ENCODE data around the gene ACTL10. TPM values are rescaled to one million over a fixed set of nuclear protein-coding genes. Genes with fewer than 3 reads are reported as not detected.

ACTL10 gene
- total and polyA plus RNA-seq, 2 of the 13 experiments (the other 11 are each of a cell fraction or from before 2014, with no cell fraction given): not detected

DNA sequence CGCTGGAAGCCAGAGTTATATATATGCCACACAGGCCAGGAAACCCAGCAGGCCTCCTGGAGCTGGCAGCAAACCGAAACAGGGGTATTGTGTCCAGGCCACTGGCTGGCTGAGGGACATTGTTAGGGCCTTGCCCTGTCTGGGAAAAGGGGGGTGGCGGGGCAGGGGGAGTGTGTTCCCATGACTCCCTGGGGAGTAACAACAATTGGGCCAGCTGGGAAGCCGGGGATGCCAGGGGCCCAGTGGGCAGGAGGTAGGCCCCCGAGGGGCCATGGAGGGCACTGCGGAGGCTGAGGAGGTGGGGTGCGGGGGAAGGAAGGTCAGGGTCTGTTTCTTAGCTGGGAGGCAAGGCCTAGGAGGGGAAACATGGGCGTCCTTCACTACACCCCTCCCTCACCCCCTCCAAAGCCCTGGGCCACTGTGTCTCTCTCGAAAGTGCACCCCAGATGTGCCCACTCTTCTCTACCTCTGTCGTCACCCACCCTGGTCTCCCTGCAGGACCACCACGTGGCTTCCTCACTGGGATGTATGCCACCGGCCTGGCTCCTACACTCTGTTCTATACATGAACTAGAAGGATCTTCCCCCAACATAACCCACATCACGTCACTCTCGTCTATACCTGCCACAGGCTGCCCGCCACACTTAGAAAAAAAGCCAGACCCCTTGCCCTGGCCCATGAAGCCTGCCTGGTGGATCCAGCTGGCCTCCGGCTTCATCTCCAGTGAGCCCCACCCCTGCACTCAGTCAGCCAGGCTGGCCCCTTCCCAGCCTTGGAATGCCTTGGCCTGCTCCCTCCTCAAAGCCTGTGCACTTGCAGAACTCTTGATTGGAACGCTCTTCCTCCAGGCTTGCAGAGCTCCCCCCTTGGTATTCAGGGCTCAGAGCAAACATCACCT, 27.2 kb downstream of the ACTL10 start (continued):
- TF ChIP-seq, protein P1, sequence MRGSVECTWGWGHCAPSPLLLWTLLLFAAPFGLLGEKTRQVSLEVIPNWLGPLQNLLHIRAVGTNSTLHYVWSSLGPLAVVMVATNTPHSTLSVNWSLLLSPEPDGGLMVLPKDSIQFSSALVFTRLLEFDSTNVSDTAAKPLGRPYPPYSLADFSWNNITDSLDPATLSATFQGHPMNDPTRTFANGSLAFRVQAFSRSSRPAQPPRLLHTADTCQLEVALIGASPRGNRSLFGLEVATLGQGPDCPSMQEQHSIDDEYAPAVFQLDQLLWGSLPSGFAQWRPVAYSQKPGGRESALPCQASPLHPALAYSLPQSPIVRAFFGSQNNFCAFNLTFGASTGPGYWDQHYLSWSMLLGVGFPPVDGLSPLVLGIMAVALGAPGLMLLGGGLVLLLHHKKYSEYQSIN (CRISPR knock-in tag; IDR thresholded peaks at IDR 0.05; ENCODE audit: borderline replicate concordance): no peak
- TF ChIP-seq NFYC (CRISPR knock-in tag; IDR thresholded peaks at IDR 0.05) (no peak), TAF15 (IDR thresholded peaks at IDR 0.05; ENCODE audit: low read depth, low read length, poor library complexity, severe bottlenecking) (no peak), ZNF138 (CRISPR knock-in tag; IDR thresholded peaks at IDR 0.05; ENCODE audit: low read depth) (no peak), MTA1 (CRISPR knock-in tag; IDR thresholded peaks at IDR 0.05; ENCODE audit: borderline replicate concordance) (no peak), SCMH1 (CRISPR knock-in tag; IDR thresholded peaks at IDR 0.05; ENCODE audit: borderline replicate concordance) (no peak), ZFP36 (IDR thresholded peaks at IDR 0.05; ENCODE audit: borderline replicate concordance, low read depth, low read length, partially characterized antibody) (no peak), ADNP (CRISPR knock-in tag; IDR thresholded peaks at IDR 0.05) (no peak), ZSCAN29 (CRISPR knock-in tag; conservative IDR thresholded peaks at IDR 0.05) (no peak), NFRKB (IDR thresholded peaks at IDR 0.05) (no peak), ZNF768 (CRISPR knock-in tag; IDR thresholded peaks at IDR 0.05) (no peak; the same call in 1 of the 2 replicates), TEAD3 (CRISPR knock-in tag; optimal IDR thresholded peaks at IDR 0.05; ENCODE audit: borderline replicate concordance) (peak; percentile 46), CENPT (CRISPR knock-in tag; IDR thresholded peaks at IDR 0.05; ENCODE audit: low read depth) (no peak), FOXM1 (CRISPR knock-in tag; IDR thresholded peaks at IDR 0.05) (no peak), NCOA5 (CRISPR knock-in tag; IDR thresholded peaks at IDR 0.05) (no peak), ZNF260 (CRISPR knock-in tag; IDR thresholded peaks at IDR 0.05; ENCODE audit: borderline replicate concordance, low read depth) (no peak), NFATC3 (CRISPR knock-in tag; IDR thresholded peaks at IDR 0.05) (no peak), ZNF7 (CRISPR knock-in tag; IDR thresholded peaks at IDR 0.05) (no peak)
- TF ChIP-seq, protein P2, sequence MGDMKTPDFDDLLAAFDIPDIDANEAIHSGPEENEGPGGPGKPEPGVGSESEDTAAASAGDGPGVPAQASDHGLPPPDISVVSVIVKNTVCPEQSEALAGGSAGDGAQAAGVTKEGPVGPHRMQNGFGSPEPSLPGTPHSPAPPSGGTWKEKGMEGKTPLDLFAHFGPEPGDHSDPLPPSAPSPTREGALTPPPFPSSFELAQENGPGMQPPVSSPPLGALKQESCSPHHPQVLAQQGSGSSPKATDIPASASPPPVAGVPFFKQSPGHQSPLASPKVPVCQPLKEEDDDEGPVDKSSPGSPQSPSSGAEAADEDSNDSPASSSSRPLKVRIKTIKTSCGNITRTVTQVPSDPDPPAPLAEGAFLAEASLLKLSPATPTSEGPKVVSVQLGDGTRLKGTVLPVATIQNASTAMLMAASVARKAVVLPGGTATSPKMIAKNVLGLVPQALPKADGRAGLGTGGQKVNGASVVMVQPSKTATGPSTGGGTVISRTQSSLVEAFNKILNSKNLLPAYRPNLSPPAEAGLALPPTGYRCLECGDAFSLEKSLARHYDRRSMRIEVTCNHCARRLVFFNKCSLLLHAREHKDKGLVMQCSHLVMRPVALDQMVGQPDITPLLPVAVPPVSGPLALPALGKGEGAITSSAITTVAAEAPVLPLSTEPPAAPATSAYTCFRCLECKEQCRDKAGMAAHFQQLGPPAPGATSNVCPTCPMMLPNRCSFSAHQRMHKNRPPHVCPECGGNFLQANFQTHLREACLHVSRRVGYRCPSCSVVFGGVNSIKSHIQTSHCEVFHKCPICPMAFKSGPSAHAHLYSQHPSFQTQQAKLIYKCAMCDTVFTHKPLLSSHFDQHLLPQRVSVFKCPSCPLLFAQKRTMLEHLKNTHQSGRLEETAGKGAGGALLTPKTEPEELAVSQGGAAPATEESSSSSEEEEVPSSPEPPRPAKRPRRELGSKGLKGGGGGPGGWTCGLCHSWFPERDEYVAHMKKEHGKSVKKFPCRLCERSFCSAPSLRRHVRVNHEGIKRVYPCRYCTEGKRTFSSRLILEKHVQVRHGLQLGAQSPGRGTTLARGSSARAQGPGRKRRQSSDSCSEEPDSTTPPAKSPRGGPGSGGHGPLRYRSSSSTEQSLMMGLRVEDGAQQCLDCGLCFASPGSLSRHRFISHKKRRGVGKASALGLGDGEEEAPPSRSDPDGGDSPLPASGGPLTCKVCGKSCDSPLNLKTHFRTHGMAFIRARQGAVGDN (CRISPR knock-in tag; IDR thresholded peaks at IDR 0.05): peak; percentile 30; the same call in 1 of the 2 replicates
- TF ChIP-seq, protein P3, sequence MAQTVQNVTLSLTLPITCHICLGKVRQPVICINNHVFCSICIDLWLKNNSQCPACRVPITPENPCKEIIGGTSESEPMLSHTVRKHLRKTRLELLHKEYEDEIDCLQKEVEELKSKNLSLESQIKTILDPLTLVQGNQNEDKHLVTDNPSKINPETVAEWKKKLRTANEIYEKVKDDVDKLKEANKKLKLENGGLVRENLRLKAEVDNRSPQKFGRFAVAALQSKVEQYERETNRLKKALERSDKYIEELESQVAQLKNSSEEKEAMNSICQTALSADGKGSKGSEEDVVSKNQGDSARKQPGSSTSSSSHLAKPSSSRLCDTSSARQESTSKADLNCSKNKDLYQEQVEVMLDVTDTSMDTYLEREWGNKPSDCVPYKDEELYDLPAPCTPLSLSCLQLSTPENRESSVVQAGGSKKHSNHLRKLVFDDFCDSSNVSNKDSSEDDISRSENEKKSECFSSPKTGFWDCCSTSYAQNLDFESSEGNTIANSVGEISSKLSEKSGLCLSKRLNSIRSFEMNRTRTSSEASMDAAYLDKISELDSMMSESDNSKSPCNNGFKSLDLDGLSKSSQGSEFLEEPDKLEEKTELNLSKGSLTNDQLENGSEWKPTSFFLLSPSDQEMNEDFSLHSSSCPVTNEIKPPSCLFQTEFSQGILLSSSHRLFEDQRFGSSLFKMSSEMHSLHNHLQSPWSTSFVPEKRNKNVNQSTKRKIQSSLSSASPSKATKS (CRISPR knock-in tag; IDR thresholded peaks at IDR 0.05): no peak
- TF ChIP-seq, protein P4, sequence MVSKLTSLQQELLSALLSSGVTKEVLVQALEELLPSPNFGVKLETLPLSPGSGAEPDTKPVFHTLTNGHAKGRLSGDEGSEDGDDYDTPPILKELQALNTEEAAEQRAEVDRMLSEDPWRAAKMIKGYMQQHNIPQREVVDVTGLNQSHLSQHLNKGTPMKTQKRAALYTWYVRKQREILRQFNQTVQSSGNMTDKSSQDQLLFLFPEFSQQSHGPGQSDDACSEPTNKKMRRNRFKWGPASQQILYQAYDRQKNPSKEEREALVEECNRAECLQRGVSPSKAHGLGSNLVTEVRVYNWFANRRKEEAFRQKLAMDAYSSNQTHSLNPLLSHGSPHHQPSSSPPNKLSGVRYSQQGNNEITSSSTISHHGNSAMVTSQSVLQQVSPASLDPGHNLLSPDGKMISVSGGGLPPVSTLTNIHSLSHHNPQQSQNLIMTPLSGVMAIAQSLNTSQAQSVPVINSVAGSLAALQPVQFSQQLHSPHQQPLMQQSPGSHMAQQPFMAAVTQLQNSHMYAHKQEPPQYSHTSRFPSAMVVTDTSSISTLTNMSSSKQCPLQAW (CRISPR knock-in tag; IDR thresholded peaks at IDR 0.05): no peak
